K562 (cell line): ENCODE measurements around the gene NUP205. TPM values are rescaled to one million over a fixed set of nuclear protein-coding genes. Genes with fewer than 3 reads are reported as not detected.

Experiments used
- BRD4 ChIP-seq: fragments of 200-600 bp; sonication (generic); IDR thresholded peaks from 2 replicates; pipeline ENCODE4 v1.6.1; 2017; ENCODE audit warnings: inconsistent platforms
- BRD9 ChIP-seq: fragments of 450-650 bp; IDR thresholded peaks from 2 replicates; pipeline ENCODE4 v1.6.1; 2018; ENCODE audit warnings: low read depth; ENCODE audit not compliant: partially characterized antibody
- CREB3 ChIP-seq: fragments of 450-650 bp; conservative IDR thresholded peaks from 2 replicates; pipeline ENCODE4 v1.6.1; 2016; ENCODE audit warnings: missing genetic modification characterization, low read depth, mild to moderate bottlenecking, missing compliant biosample characterization, moderate library complexity
- FOXM1 ChIP-seq, 2 experiments: fragments of 450-650 bp in 1 of 2; sonication (generic) in 1 of 2; formaldehyde crosslinking in 1 of 2; IDR thresholded peaks; 2 replicates each; pipeline versions ENCODE4 v1.6.1 to v1.9.0; 2017 to 2022; ENCODE audit warnings: low read depth in 2 of 2, mild to moderate bottlenecking in 2 of 2, missing genetic modification reagents in 1 of 2, moderate library complexity in 1 of 2
- GTF2A2 ChIP-seq: IDR thresholded peaks from 2 replicates; pipeline ENCODE4 v1.6.1; 2016; ENCODE audit warnings: mild to moderate bottlenecking, missing genetic modification characterization, missing compliant biosample characterization
- HNRNPK ChIP-seq: fragments of 200-400 bp; formaldehyde crosslinking; IDR thresholded peaks from one replicate; pipeline ENCODE4 v1.6.1; 2018; ENCODE audit warnings: mild to moderate bottlenecking, low read depth, low read length; ENCODE audit not compliant: poor library complexity, severe bottlenecking
- HOXB6 ChIP-seq: fragments of 250-450 bp; sonication (Bioruptor Pico); IDR thresholded peaks from 2 replicates; pipeline ENCODE4 v1.5.1; 2022; ENCODE audit warnings: mild to moderate bottlenecking, borderline replicate concordance
- ID3 ChIP-seq, 2 experiments: fragments of 250-450 bp in 1 of 2; fragments of 450-650 bp in 1 of 2; sonication (Bioruptor Pico) in 1 of 2; IDR thresholded peaks; 2 replicates each; pipeline versions ENCODE4 v1.6.1 to v1.8.0; 2016 to 2021; ENCODE audit warnings: mild to moderate bottlenecking in 2 of 2, moderate library complexity in 2 of 2, missing compliant biosample characterization in 1 of 2, missing genetic modification characterization in 1 of 2
- IRF9 ChIP-seq: fragments of 450-650 bp; IDR thresholded peaks from 2 replicates; pipeline ENCODE4 v1.6.1; 2016; ENCODE audit warnings: missing biosample characterization, missing genetic modification characterization
- JUND ChIP-seq, 2 experiments: IDR thresholded peaks; 2 replicates in 1 of 2; 3 replicates in 1 of 2; pipeline ENCODE4 v1.6.1; 2011; ENCODE audit warnings: borderline replicate concordance in 2 of 2, low read depth in 2 of 2, low read length in 2 of 2, improper control_type of control experiment in 1 of 2, missing biosample characterization in 1 of 2, missing genetic modification characterization in 1 of 2, missing genetic modification reagents in 1 of 2
- KDM2B ChIP-seq: fragments of 250-450 bp; sonication (Bioruptor Pico); IDR thresholded peaks from 2 replicates; pipeline ENCODE4 v1.8.0; 2021; ENCODE audit warnings: mild to moderate bottlenecking, moderate library complexity
- L3MBTL2 ChIP-seq: fragments of 450-650 bp; IDR thresholded peaks from 2 replicates; pipeline ENCODE4 v1.6.1; 2016; ENCODE audit warnings: mild to moderate bottlenecking, moderate library complexity
- MEIS2 ChIP-seq: fragments of 450-650 bp; IDR thresholded peaks from 2 replicates; pipeline ENCODE4 v1.6.1; 2014; ENCODE audit warnings: mild to moderate bottlenecking; ENCODE audit not compliant: partially characterized antibody
- MYC ChIP-seq, 2 experiments: fragments of 250-450 bp in 1 of 2; sonication (Bioruptor Pico) in 1 of 2; IDR thresholded peaks; 2 replicates each; pipeline versions ENCODE4 v1.5.1 to v1.6.1; 2012 to 2021; ENCODE audit warnings: low read depth in 2 of 2, borderline replicate concordance in 1 of 2, improper control_type of control experiment in 1 of 2, low read length in 1 of 2, mild to moderate bottlenecking in 1 of 2, moderate library complexity in 1 of 2
- PATZ1 ChIP-seq: fragments of 250-450 bp; sonication (Bioruptor Pico); IDR thresholded peaks from 2 replicates; pipeline ENCODE4 v1.5.0; 2020; ENCODE audit warnings: mild to moderate bottlenecking, borderline replicate concordance
- RUNX1 ChIP-seq: sonication (generic); IDR thresholded peaks from 2 replicates; pipeline ENCODE4 v1.6.1; 2016; ENCODE audit warnings: antibody characterized with exemption, low read depth
- ZBTB34 ChIP-seq: fragments of 250-450 bp; sonication (Bioruptor Pico); IDR thresholded peaks from 2 replicates; pipeline ENCODE4 v1.8.0; 2021; ENCODE audit warnings: mild to moderate bottlenecking, moderate library complexity
- ZEB2 ChIP-seq: fragments of 450-650 bp; IDR thresholded peaks from 2 replicates; pipeline ENCODE4 v1.6.1; 2016
- ZFP1 ChIP-seq: fragments of 450-650 bp; formaldehyde crosslinking; IDR thresholded peaks from 2 replicates; pipeline ENCODE4 v1.4.0; 2020; ENCODE audit warnings: mild to moderate bottlenecking, mixed read lengths
- ZNF253 ChIP-seq: fragments of 250-450 bp; sonication (Bioruptor Pico); conservative IDR thresholded peaks from 2 replicates; pipeline ENCODE4 v1.6.1; 2021; ENCODE audit warnings: mild to moderate bottlenecking
- ZNF589 ChIP-seq: fragments of 200-800 bp; sonication (Bioruptor generic); IDR thresholded peaks from 2 replicates; pipeline ENCODE4 v1.6.1; 2016; ENCODE audit warnings: low read depth, missing genetic modification characterization, missing compliant biosample characterization
- polyA plus RNA-seq, 8 experiments: library from polyadenylated mRNA; depleted of rRNA in 4 of 8; stranded (reverse) in 5 of 8; unstranded in 3 of 8; fragments of >200 nt; fragmentation: Nextera tagmentation in 2 of 8; fragmentation: Illumina TruSeq in 1 of 8; extraction: Ambion mirVana in 2 of 8; extraction: Trizol in 1 of 8; gene quantifications; 2 replicates each; pipeline versions ENCODE4 v1.2.1 to v1.2.3, GENCODE V29; 2011 to 2014; ENCODE audit warnings: inconsistent platforms in 1 of 8, missing spikeins in 1 of 8
- total RNA-seq, 7 experiments: library from RNA; depleted of rRNA in 6 of 7; stranded (reverse); fragments of >200 nt in 6 of 7; fragmentation: Illumina TruSeq in 2 of 7; extraction: Trizol in 2 of 7; gene quantifications; 2 replicates each; pipeline versions ENCODE4 v1.2.1 to v1.2.3, GENCODE V29; 2011 to 2021; ENCODE audit warnings: low replicate concordance in 1 of 7

Gene NUP205
- total and polyA plus RNA-seq, 9 of the 15 experiments (the other 6 are each of a cell fraction or from before 2014, with no cell fraction given), result 101 to 282 (median 193) TPM

- TF ChIP-seq ZEB2 (0 out of 2 replicates have a peak, but pooled peaks have one; percentile 11), ID3 (CRISPR knock-in tag; IDR thresholded peaks at IDR 0.05) (no peak), ID3 (tag; IDR thresholded peaks at IDR 0.05) (peak; percentile 68), IRF9 (tag) (no peak), HOXB6 (CRISPR knock-in tag) (0 out of 2 replicates have a peak, but pooled peaks have one; percentile 26), CREB3 (tag) (peak; percentile 41; the same call in 1 of the 2 replicates), HNRNPK (no peak), FOXM1 (IDR thresholded peaks at IDR 0.05; ENCODE audit: low read depth) (0 out of 2 replicates have a peak, but pooled peaks have one; percentile 46), FOXM1 (CRISPR knock-in tag; IDR thresholded peaks at IDR 0.05; ENCODE audit: low read depth) (no peak; the same call in 1 of the 2 replicates), L3MBTL2 (peak; percentile 95), MYC (IDR thresholded peaks at IDR 0.05; ENCODE audit: low read depth, low read length) (peak; percentile 97; the same call in 1 of the 2 replicates), MYC (CRISPR knock-in tag; IDR thresholded peaks at IDR 0.05; ENCODE audit: borderline replicate concordance, low read depth) (peak; percentile 73; the same call in 1 of the 2 replicates), RUNX1 (0 out of 2 replicates have a peak, but pooled peaks have one; percentile 55), MEIS2 (no peak), ZBTB34 (0 out of 2 replicates have a peak, but pooled peaks have one; percentile 68), PATZ1 (0 out of 2 replicates have a peak, but pooled peaks have one; percentile 9), ZNF589 (peak; percentile 86; the same call in 1 of the 2 replicates), GTF2A2 (tag) (0 out of 2 replicates have a peak, but pooled peaks have one; percentile 13), ZFP1 (no peak), JUND (IDR thresholded peaks at IDR 0.05; ENCODE audit: borderline replicate concordance, low read depth, low read length) (no peak), JUND (tag; IDR thresholded peaks at IDR 0.05; ENCODE audit: borderline replicate concordance, low read depth, low read length) (peak; percentile 64; the same call in 1 of the 3 replicates), ZNF253 (CRISPR knock-in tag) (0 out of 2 replicates have a peak, but pooled peaks have one; percentile 67), KDM2B (CRISPR knock-in tag) (peak; percentile 83), BRD4 (peak; percentile 83; the same call in 1 of the 2 replicates), BRD9 (peak; percentile 61)
Measured at GRCh38 chr7:135662123-135662372, 104.3 kb downstream of the NUP205 start (continued).
